Esophagus squamous epithelium (tissue), 5 donors: ENCODE data around the gene IRF2BP2. TPM values are rescaled to one million over a fixed set of nuclear protein-coding genes. Genes with fewer than 3 reads are reported as not detected.

ENCODE experiments used
- DNase-seq: peaks from one replicate; lab custom pipeline; 2025; lab: John Stamatoyannopoulos, UW
- H3K27ac ChIP-seq, 4 donors: fragments of 200-600 bp; sonication (generic); one replicate each; pipeline ENCODE4 v1.5.1; 2016 to 2019; ENCODE audit warnings: mild to moderate bottlenecking in 1 of 4
- H3K27me3 ChIP-seq, 4 donors: fragments of 200-600 bp; sonication (generic); 1 replicate in 3 of 4; 2 replicates in 1 of 4; pipeline versions ENCODE4 v1.5.1 to v1.6.0; 2017 to 2021; ENCODE audit warnings: antibody characterized with exemption in 1 of 4
- H3K36me3 ChIP-seq, 3 donors: fragments of 200-600 bp; sonication (generic); one replicate each; pipeline ENCODE4 v1.5.1; 2016 to 2019
- H3K4me1 ChIP-seq, 3 donors: fragments of 200-600 bp; sonication (generic); one replicate each; pipeline ENCODE4 v1.5.1; 2017 to 2019
- H3K4me3 ChIP-seq, 4 donors: fragments of 200-600 bp; sonication (generic); 1 replicate in 3 of 4; 2 replicates in 1 of 4; pipeline ENCODE4 v1.5.1; 2016 to 2019; ENCODE audit warnings: mild to moderate bottlenecking in 2 of 4, moderate library complexity in 1 of 4
- H3K9me3 ChIP-seq, 3 donors: fragments of 200-600 bp; sonication (generic); one replicate each; pipeline ENCODE4 v1.5.1; 2016 to 2019
- POLR2A ChIP-seq, 4 donors: fragments of 450-650 bp; IDR thresholded peaks; one replicate each; pipeline ENCODE4 v1.6.1; 2017; ENCODE audit warnings: antibody characterized with exemption in 4 of 4, mild to moderate bottlenecking in 4 of 4, moderate library complexity in 3 of 4
- WGBS, 2 donors: methylation state at CpG; one replicate each; pipeline ENCODE4 v1.1.5; 2018; 5-methylcytosine and 5-hydroxymethylcytosine counted together
- intact Hi-C: fragments of 100-400 bp; cut with DNase I; formaldehyde crosslinking; loops from one replicate; pipeline ENCODE4 v1.15.0; 2022
- total RNA-seq, 4 donors: library from RNA; depleted of rRNA; stranded (reverse); fragments of >200 nt; gene quantifications; one replicate each; pipeline ENCODE4 v1.1.0, GENCODE V29; 2016
- TF ChIP-seq, protein P1 (sequence below), 6 experiments: fragments of 450-650 bp in 4 of 6; fragments of 200-600 bp in 2 of 6; sonication (generic) in 2 of 6; IDR thresholded peaks; one replicate each; pipeline ENCODE4 v1.5.1; 2016 to 2019; ENCODE audit warnings: antibody characterized with exemption in 6 of 6, mild to moderate bottlenecking in 4 of 6, moderate library complexity in 4 of 6
- donor health status: DM: yes; HTN: yes; CAD: no.

The IRF2BP2 gene
- total RNA-seq, 4 donors from 2014 or later: 52.5 to 66.8 (median 57.6) TPM

DNA sequence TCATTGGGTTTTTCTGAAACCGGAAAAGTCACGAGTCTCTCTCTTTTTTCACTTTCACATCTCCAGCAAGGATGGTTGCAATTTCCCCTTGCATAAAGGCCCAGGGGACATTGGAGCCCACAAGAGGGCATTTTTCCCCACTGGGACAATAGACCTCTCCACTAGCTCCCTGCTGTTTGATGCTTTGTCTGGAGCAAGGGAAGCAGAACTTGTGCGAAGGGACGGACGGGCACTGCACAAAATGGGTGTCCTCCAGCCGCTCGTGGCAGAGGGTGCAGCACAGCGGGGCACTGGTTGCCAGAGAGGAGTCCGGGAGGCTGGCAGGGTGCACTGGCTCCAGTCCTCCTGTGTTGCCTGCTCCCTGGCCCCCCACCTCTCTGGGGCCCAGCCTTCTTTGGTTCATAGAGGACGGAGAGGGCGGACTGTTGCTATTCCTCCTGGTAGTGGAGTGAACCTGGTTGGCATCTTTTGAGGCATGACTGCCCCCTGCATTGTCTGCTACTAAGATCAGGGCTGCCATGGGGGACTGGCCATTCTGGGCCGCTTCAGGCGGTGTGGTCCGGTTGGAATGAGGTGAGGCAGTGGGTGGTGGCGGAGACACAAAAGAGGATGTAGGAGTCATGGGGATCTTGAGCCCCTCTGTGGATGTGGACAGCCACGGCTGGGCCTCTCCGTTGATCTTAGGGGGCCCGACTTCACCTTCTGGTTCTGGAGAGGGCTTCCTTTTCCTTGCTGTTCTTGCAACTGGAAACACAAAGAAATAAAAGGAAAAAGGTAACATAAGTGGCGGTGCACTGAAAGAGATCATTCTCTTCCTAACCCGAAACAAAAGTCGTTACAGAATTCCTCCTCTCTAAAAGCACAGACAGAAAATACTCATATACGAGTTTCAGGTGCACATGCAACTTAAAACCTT is 2.6 kb downstream of the IRF2BP2 start:
- no peaks in the 10 kb centered on the region for H3K9me3 ChIP-seq
- no peaks in the 10 kb centered on the region for H3K27me3 ChIP-seq
- H3K27ac ChIP-seq: peak overlapping the region; percentile 99 to 100 (median 100)
- DNase-seq: no peak
- peaks cover 6 to 20% (median 19%) of the 10 kb centered on the region in 3 donors for H3K36me3 ChIP-seq
- 0 to 2% methylated on average over 16 to 21 of the region's 22 CpGs for WGBS, 2 donors
- peak overlapping the region; percentile 70 to 98 (median 85) for H3K4me3 ChIP-seq
- TF ChIP-seq POLR2A (IDR thresholded peaks at IDR 0.05): peak in 1 of 4 donors; percentile 26
- TF ChIP-seq, protein P1, sequence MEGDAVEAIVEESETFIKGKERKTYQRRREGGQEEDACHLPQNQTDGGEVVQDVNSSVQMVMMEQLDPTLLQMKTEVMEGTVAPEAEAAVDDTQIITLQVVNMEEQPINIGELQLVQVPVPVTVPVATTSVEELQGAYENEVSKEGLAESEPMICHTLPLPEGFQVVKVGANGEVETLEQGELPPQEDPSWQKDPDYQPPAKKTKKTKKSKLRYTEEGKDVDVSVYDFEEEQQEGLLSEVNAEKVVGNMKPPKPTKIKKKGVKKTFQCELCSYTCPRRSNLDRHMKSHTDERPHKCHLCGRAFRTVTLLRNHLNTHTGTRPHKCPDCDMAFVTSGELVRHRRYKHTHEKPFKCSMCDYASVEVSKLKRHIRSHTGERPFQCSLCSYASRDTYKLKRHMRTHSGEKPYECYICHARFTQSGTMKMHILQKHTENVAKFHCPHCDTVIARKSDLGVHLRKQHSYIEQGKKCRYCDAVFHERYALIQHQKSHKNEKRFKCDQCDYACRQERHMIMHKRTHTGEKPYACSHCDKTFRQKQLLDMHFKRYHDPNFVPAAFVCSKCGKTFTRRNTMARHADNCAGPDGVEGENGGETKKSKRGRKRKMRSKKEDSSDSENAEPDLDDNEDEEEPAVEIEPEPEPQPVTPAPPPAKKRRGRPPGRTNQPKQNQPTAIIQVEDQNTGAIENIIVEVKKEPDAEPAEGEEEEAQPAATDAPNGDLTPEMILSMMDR (IDR thresholded peaks at IDR 0.05): no peak
- intact Hi-C loops: loop anchor here (5.0 kb wide), 2 partner anchors 115 to 470 kb away; no protein-coding TSS in a partner anchor
- H3K4me1 ChIP-seq: peaks cover 14 to 74% (median 23%) of the 10 kb centered on the region in 3 donors

DNA sequence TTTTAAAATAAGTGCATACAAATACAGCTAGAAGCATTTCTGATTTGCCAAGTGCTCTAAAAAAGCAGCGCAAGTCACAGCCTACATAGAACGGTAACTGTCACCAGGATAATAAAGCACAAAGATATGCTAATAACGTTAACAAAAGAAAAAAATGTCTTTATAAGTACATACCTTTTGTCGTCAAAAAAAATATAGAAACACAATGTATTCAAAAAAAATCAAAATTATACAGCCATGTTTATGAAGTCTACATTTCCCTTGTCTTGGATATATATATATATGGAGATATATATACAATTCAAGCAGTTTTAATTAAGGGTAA is 3.2 kb downstream of the IRF2BP2 start:
- Histone ChIP-seq H3K4me3 (peak overlapping the region; percentile 70 to 98 (median 85)), H3K27ac (peak overlapping the region; percentile 99 to 100 (median 100)), H3K27me3 (no peaks in the 10 kb centered on the region), H3K36me3 (peaks cover 6 to 22% (median 20%) of the 10 kb centered on the region in 3 donors), H3K4me1 (peaks cover 7 to 74% (median 23%) of the 10 kb centered on the region in 3 donors), H3K9me3 (no peaks in the 10 kb centered on the region)
- DNase-seq: no peak
- 0 to 3% methylated on average over 4 of the region's 4 CpGs for WGBS, 2 donors
- intact Hi-C loops: loop anchor here (5.0 kb wide), 2 partner anchors 116 to 471 kb away; no protein-coding TSS in a partner anchor
- TF ChIP-seq POLR2A (IDR thresholded peaks at IDR 0.05): no peak
- TF ChIP-seq, protein P1 (IDR thresholded peaks at IDR 0.05): no peak

DNA sequence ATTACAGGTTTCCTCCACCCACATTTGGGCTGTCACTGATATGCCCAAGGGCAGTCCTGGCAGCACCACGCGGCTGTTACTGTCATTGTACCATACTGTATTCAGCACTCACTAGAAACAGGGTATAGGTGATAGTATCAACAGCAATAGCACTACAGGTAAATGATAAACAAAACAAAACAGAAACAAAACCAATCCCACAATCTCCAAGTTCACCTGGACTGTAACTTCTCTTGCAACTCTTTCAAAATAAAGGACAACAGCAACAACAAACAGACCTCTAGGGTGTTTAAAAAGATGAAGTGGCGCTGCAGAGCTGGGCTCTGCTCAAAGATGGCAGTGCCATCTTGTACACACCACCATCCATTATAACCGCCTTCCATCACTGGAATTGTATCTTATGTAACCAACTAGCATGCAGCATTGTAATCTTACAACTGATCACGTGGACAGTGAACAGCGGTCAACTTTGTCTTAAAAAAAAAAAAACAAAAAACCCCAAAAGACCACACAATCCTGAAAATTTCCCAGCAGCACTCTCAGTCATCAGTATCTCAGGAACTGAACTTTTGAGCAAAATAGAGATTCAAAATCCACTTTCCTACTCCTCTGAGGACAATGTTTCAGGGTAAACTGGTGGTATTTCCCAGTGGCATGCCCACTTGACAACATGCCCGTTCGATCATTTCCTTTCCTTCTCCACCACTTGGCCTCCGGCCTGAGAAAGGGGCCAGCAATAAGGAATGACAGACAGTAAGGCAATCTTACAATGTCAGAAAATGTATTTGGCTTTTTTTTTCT is 3.8 kb downstream of the IRF2BP2 start:
- peaks cover 6 to 74% (median 23%) of the 10 kb centered on the region in 3 donors for H3K4me1 ChIP-seq

DNA sequence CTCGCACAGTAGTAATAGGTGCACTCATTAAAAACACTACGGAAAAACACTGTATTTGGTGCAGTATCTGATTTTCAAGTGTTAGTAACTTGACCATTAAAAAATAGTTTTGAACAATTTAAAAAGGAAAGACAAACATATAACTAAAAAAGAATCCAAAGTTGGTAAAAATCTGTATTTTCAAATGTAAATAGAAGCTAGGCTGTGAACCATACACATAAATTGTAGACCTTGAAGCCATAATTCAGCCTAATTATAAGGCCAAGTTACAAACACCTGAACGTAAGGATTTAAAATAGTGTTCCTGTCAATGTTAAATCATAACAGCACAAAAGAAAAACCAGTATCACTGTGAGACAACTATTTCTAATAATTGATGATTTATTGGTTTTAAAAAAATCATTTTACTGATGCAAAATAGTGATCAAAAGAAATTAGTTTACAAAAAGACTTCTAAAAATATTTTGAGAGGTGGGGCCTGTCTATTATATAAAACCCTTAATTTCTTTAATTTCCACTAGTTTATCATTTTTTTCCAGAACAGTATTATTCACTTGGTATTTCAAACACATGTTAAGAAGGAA is 4.5 kb downstream of the IRF2BP2 start:
- Histone ChIP-seq H3K27me3 (no peaks in the 10 kb centered on the region), H3K27ac (peak overlapping the region; percentile 99 to 100 (median 100)), H3K4me3 (peak overlapping the region; percentile 70 to 98 (median 85)), H3K9me3 (no peaks in the 10 kb centered on the region), H3K4me1 (peaks cover 11 to 74% (median 30%) of the 10 kb centered on the region in 3 donors), H3K36me3 (peaks cover 6 to 22% (median 20%) of the 10 kb centered on the region in 3 donors)
- intact Hi-C loops: loop anchor here (5.0 kb wide), 2 partner anchors 117 to 472 kb away; no protein-coding TSS in a partner anchor
- 0% methylated on average over 3 of the region's 3 CpGs for WGBS, 2 donors
- no peak for DNase-seq
- TF ChIP-seq POLR2A (IDR thresholded peaks at IDR 0.05): no peak

More for the DNA sequence above, 3.8 kb downstream of the IRF2BP2 start:
- Histone ChIP-seq H3K9me3 (no peaks in the 10 kb centered on the region), H3K4me3 (peak overlapping the region; percentile 70 to 98 (median 85)), H3K36me3 (peaks cover 6 to 22% (median 20%) of the 10 kb centered on the region in 3 donors), H3K27ac (peak overlapping the region; percentile 99 to 100 (median 100)), H3K27me3 (no peaks in the 10 kb centered on the region)
- 0% methylated on average over 9 of the region's 9 CpGs for WGBS, 2 donors
- DNase-seq: no peak
- TF ChIP-seq POLR2A (IDR thresholded peaks at IDR 0.05): peak in 2 of 4 donors; percentile 26 to 40
- TF ChIP-seq, protein P1 (IDR thresholded peaks at IDR 0.05): peak in 2 of 6 experiments; percentile 7 to 8
- intact Hi-C loops: loop anchor here (5.0 kb wide), 2 partner anchors 116 to 471 kb away; no protein-coding TSS in a partner anchor
